Measurements from ENCODE around the gene VSTM2L.

DNA sequence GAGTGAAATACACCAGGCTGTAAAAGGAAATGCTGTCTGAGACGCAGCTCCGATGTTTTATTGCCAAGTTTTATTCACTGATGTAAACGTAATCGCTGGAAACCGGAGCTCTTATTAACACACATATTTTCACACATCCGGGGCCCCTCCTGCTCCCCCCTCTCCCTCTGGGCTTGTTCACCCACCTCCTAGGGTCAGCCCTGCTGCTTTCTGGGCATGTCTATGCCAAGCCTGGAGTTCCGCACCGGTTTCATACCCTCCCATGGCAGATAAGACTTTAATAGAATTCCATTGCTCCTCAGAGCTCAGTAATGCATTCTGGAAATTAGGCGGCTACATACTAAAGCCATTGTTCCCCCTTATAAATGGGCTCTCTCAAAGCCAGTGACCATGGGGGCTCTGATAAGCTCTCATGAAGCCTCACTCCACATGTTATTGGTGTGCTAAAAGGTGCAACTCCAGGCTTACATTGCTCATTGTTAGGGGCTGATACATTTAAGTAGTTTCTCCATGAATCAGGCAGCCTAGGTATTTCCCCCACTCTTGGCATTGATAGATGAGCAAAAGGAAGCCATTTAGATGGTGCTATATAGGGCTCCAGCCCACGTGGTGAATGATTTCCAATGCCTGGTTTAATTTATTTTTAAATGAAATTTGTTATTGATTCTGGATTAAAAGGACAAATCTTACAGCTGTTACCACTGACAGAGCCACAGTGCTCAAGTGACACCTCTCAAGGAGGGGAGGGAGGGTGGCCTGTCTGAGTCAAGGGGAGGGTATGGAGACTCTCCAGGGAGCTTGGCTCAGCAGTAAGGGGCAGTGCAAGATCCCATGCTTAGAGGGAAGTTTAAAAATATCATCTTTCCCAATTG is 4.5 kb upstream of the VSTM2L start:
- TF ChIP-seq TAF1 (IDR thresholded peaks at IDR 0.05; ENCODE audit: low read depth) (no peak), POLR2AphosphoS5 (IDR thresholded peaks at IDR 0.05) (no peak)
- TF ChIP-seq, protein P1, sequence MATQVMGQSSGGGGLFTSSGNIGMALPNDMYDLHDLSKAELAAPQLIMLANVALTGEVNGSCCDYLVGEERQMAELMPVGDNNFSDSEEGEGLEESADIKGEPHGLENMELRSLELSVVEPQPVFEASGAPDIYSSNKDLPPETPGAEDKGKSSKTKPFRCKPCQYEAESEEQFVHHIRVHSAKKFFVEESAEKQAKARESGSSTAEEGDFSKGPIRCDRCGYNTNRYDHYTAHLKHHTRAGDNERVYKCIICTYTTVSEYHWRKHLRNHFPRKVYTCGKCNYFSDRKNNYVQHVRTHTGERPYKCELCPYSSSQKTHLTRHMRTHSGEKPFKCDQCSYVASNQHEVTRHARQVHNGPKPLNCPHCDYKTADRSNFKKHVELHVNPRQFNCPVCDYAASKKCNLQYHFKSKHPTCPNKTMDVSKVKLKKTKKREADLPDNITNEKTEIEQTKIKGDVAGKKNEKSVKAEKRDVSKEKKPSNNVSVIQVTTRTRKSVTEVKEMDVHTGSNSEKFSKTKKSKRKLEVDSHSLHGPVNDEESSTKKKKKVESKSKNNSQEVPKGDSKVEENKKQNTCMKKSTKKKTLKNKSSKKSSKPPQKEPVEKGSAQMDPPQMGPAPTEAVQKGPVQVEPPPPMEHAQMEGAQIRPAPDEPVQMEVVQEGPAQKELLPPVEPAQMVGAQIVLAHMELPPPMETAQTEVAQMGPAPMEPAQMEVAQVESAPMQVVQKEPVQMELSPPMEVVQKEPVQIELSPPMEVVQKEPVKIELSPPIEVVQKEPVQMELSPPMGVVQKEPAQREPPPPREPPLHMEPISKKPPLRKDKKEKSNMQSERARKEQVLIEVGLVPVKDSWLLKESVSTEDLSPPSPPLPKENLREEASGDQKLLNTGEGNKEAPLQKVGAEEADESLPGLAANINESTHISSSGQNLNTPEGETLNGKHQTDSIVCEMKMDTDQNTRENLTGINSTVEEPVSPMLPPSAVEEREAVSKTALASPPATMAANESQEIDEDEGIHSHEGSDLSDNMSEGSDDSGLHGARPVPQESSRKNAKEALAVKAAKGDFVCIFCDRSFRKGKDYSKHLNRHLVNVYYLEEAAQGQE (IDR thresholded peaks at IDR 0.05; ENCODE audit: borderline replicate concordance), result no peak
